Neural progenitor cell (in vitro differentiated cells): Measurements from ENCODE around the gene LIPJ. TPM values are rescaled to one million over a fixed set of nuclear protein-coding genes. Genes with fewer than 3 reads are reported as not detected.

Source experiments
- DNase-seq: peaks from one replicate; pipeline ENCODE4 v3.0.0-alpha.2; 2016; ENCODE audit warnings: low spot score
- H2AFZ ChIP-seq: fragments of 200-600 bp; sonication (generic); replicated peaks from 2 replicates; pipeline ENCODE4 v1.6.1; 2016; ENCODE audit warnings: antibody characterized with exemption
- H3F3A ChIP-seq: fragments of 200-600 bp; sonication (generic); 2 replicates; pipeline ENCODE4 v1.6.1; 2016; ENCODE audit warnings: antibody characterized with exemption, low read depth
- H3K27ac ChIP-seq: fragments of 200-600 bp; sonication (generic); 2 replicates; pipeline ENCODE4 v1.5.1; 2016; ENCODE audit warnings: mild to moderate bottlenecking
- H3K27me3 ChIP-seq: fragments of 200-600 bp; sonication (generic); 2 replicates; pipeline ENCODE4 v1.6.1; 2016; ENCODE audit warnings: mild to moderate bottlenecking, moderate library complexity
- H3K36me3 ChIP-seq: fragments of 200-600 bp; sonication (generic); 2 replicates; pipeline ENCODE4 v1.5.1; 2016
- H3K4me1 ChIP-seq: fragments of 200-600 bp; sonication (generic); 2 replicates; pipeline ENCODE4 v1.6.1; 2016; ENCODE audit warnings: mixed run types
- H3K4me2 ChIP-seq: fragments of 200-600 bp; sonication (generic); 2 replicates; pipeline ENCODE4 v1.6.1; 2016
- H3K4me3 ChIP-seq: fragments of 200-600 bp; sonication (generic); 2 replicates; pipeline ENCODE4 v1.5.1; 2016
- H3K79me2 ChIP-seq: fragments of 200-600 bp; sonication (generic); 2 replicates; pipeline ENCODE4 v1.6.1; 2016; ENCODE audit warnings: low read depth
- H3K9ac ChIP-seq: fragments of 200-600 bp; sonication (generic); 2 replicates; pipeline ENCODE4 v1.6.1; 2016
- H3K9me3 ChIP-seq: fragments of 200-600 bp; sonication (generic); 2 replicates; pipeline ENCODE4 v1.5.1; 2016; ENCODE audit warnings: low read depth
- H4K20me1 ChIP-seq: fragments of 200-600 bp; sonication (generic); 2 replicates; pipeline ENCODE4 v1.6.1; 2016; ENCODE audit warnings: low read depth
- H3K27ac Mint-ChIP-seq: 3 replicates; pipeline ENCODE4 v1.8.0; 2021; ENCODE audit warnings: mixed read lengths
- H3K27me3 Mint-ChIP-seq: 2 replicates; pipeline ENCODE4 v1.8.0; 2022; ENCODE audit warnings: low read depth, mild to moderate bottlenecking, inconsistent platforms, moderate library complexity, mixed read lengths; ENCODE audit not compliant: insufficient read depth
- H3K36me3 Mint-ChIP-seq: 3 replicates; pipeline ENCODE4 v1.8.0; 2021; ENCODE audit warnings: mixed read lengths
- H3K4me1 Mint-ChIP-seq: 3 replicates; pipeline ENCODE4 v1.8.0; 2021; ENCODE audit warnings: mixed read lengths
- H3K4me3 Mint-ChIP-seq: 3 replicates; pipeline ENCODE4 v1.8.0; 2021; ENCODE audit warnings: mild to moderate bottlenecking, moderate library complexity, mixed read lengths
- H3K9me3 Mint-ChIP-seq: 3 replicates; pipeline ENCODE4 v1.8.0; 2020; ENCODE audit warnings: mixed read lengths
- CTCF ChIP-seq: fragments of 200-600 bp; sonication (generic); IDR thresholded peaks from 2 replicates; pipeline ENCODE4 v1.5.1; 2017; ENCODE audit warnings: antibody characterized with exemption, mild to moderate bottlenecking
- EZH2 ChIP-seq: fragments of 200-600 bp; sonication (generic); IDR thresholded peaks from 2 replicates; pipeline ENCODE4 v1.6.1; 2017; ENCODE audit warnings: antibody characterized with exemption, mild to moderate bottlenecking, moderate library complexity
- EZH2phosphoT487 ChIP-seq: fragments of 200-600 bp; sonication (generic); IDR thresholded peaks from 2 replicates; pipeline ENCODE4 v1.6.1; 2017; ENCODE audit warnings: antibody characterized with exemption
- total RNA-seq: library from RNA; depleted of rRNA; stranded (reverse); fragments of >200 nt; gene quantifications from 2 replicates; pipeline ENCODE4 v1.2.3, GENCODE V29; 2015; ENCODE audit warnings: low replicate concordance

The LIPJ gene
- total RNA-seq, 1 donor from 2014 or later, result 0.39 TPM

GRCh38 chr10:88642209-88642608, 55.6 kb downstream of the LIPJ start:
- Histone ChIP-seq H3K9me3 (peaks cover 4% of the 10 kb centered on the region), H3K4me1 (no peaks in the 10 kb centered on the region), H3K9ac (no peak overlapping the region), H3F3A (no peaks in the 10 kb centered on the region), H4K20me1 (no peaks in the 10 kb centered on the region), H3K27me3 (no peaks in the 10 kb centered on the region), H3K79me2 (no peaks in the 10 kb centered on the region), H2AFZ (no peak overlapping the region), H3K27ac (no peak overlapping the region), H3K36me3 (no peaks in the 10 kb centered on the region), H3K4me2 (no peak overlapping the region), H3K4me3 (no peak overlapping the region)
- Mint-ChIP-seq H3K4me1 (no peaks in the 10 kb centered on the region), H3K36me3 (no peaks in the 10 kb centered on the region), H3K27ac (no peak overlapping the region), H3K27me3 (no peaks in the 10 kb centered on the region), H3K4me3 (no peak overlapping the region), H3K9me3 (peaks cover 10% of the 10 kb centered on the region)
- no peak for TF ChIP-seq EZH2phosphoT487
- no peak for TF ChIP-seq EZH2
- no peak for TF ChIP-seq CTCF
- no peak for DNase-seq

GRCh38 chr10:88642963-88643362, 56.4 kb downstream of the LIPJ start:
- H4K20me1 ChIP-seq, result no peaks in the 10 kb centered on the region
- H3K27ac ChIP-seq, result no peak overlapping the region
- no peaks in the 10 kb centered on the region for H3F3A ChIP-seq
- no peaks in the 10 kb centered on the region for H3K36me3 ChIP-seq
- H3K36me3 Mint-ChIP-seq, result no peaks in the 10 kb centered on the region
- H3K4me3 ChIP-seq, result no peak overlapping the region
- H3K4me1 ChIP-seq, result no peaks in the 10 kb centered on the region
- no peak overlapping the region for H3K4me2 ChIP-seq
- H3K79me2 ChIP-seq, result no peaks in the 10 kb centered on the region
- H3K9ac ChIP-seq, result no peak overlapping the region
- H3K27me3 ChIP-seq, result no peaks in the 10 kb centered on the region
- H3K9me3 Mint-ChIP-seq, result peaks cover 4% of the 10 kb centered on the region
- no peak overlapping the region for H3K27ac Mint-ChIP-seq
- no peak overlapping the region for H3K4me3 Mint-ChIP-seq
- H2AFZ ChIP-seq, result no peak overlapping the region
- TF ChIP-seq EZH2phosphoT487 (no peak), EZH2 (no peak), CTCF (no peak)
- no peaks in the 10 kb centered on the region for H3K27me3 Mint-ChIP-seq
- H3K4me1 Mint-ChIP-seq, result no peaks in the 10 kb centered on the region
- H3K9me3 ChIP-seq, result peaks cover 4% of the 10 kb centered on the region
- DNase-seq, result no peak

- Histone ChIP-seq H3K36me3 (no peaks in the 10 kb centered on the region), H3K9me3 (no peaks in the 10 kb centered on the region), H3K27ac (no peak overlapping the region), H3K9ac (no peak overlapping the region), H3K4me2 (no peak overlapping the region), H2AFZ (no peak overlapping the region), H3K4me3 (no peak overlapping the region), H3K27me3 (no peaks in the 10 kb centered on the region), H3F3A (no peaks in the 10 kb centered on the region), H3K4me1 (no peaks in the 10 kb centered on the region), H4K20me1 (no peaks in the 10 kb centered on the region), H3K79me2 (no peaks in the 10 kb centered on the region)
- TF ChIP-seq EZH2phosphoT487 (no peak), EZH2 (no peak), CTCF (no peak)
- Mint-ChIP-seq H3K36me3 (no peaks in the 10 kb centered on the region), H3K4me3 (no peak overlapping the region), H3K9me3 (no peaks in the 10 kb centered on the region), H3K4me1 (no peaks in the 10 kb centered on the region), H3K27ac (no peak overlapping the region), H3K27me3 (no peaks in the 10 kb centered on the region)
- no peak for DNase-seq
These were observed 60.6 kb downstream of the LIPJ start for GRCh38 chr10:88647061-88647615.
